IPS-NIHi11 (cell line): ENCODE data around the gene NIPAL3.

Experiments used
- DNase-seq: peaks from one replicate; pipeline ENCODE4 v3.0.0; 2012; ENCODE audit warnings: mixed read lengths, low spot score

NIPAL3 gene

DNA sequence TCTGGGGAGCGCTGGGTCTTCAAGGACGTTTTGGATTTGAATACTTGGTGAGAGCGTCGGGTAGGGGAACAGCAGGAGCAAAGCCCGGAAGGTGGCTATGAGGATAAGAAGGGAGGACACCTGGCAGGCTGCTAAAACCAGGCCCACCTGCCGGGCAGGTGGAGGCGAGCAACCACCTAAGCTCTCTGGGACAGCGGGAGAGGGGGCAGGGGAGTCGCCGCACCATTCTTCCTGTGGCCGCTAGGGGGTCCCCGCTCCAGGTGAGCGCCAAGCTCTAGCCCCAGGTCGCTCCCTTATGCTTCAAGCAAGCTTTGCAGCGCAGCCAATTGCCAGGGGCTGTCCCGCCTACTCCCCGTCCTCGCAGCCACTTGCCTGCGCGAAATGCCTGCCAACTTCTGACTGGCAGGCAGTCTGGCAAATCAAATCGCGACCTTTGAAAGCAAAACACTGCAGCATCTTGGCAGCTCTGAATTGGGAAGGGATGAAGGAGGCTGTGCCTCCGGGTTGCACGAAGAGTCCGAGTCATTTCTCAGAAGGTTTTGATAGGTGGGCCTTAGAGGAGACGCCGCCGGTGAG lies at the start of gene NIPAL3:
Gene NIPAL3 (plus strand): TSS at position 469 of the 576 bp plus-strand sequence. CDS start 3,746 bp downstream, outside the sequence.
- peak; percentile 94 for DNase-seq

DNA sequence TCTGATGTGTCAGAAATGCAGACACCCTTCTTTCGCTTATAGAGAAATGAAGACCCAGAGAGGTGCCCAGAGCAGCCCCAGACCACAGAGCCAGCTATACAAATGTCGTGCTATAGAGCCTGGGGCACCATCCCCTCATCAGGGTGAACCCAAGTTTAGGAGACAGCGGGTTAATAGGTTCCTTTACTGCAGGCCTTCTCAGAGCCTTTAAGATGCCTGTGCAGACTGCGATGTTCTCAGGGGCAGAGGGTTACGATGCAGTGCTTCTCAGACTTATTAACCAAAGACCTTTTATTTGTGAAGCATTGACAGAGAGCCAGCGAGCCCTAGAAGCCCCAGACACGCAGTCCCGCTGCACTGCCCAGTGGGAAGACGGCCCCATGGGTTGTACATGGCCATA lies 48.9 kb upstream of the NIPAL3 start:
- no peak for DNase-seq

DNA sequence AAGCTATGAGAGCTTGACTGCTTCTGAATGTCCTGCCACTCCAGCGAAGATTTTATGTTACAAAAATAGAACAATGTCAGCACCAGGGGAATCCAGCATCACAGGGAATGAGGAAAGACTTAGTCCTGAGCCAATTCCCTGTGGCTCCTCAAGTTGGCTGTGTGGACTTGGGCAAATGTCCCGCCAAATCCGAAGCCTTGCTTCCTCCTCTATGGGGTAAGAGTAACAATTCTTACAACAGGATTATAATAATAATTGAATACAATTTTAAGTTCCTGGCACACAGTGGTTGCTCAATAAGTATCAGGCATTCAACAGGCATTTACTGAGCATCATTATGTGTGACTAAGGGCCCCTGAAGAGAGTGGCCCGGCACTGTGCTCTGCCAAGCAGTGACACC lies 46.4 kb upstream of the NIPAL3 start:
- no peak for DNase-seq

DNA sequence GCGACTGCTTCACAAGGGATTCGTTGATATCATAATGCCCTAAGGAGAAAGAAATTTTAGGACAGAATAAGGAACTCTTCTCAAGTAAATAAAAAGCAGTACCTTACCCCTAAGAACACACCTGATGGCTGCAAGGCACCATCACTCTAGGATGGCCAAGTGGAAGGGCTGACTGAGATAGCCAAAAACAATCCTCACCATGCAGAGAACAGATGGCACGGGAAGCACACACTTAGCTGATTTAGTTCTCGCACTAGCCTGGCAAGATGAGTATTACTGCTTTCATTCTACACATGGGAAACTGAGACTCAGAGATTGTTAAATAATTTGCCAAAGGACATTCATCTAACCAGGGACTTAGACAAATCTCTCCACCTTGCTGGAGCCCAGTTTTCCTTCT lies 45.8 kb upstream of the NIPAL3 start:
- DNase-seq = no peak

DNA sequence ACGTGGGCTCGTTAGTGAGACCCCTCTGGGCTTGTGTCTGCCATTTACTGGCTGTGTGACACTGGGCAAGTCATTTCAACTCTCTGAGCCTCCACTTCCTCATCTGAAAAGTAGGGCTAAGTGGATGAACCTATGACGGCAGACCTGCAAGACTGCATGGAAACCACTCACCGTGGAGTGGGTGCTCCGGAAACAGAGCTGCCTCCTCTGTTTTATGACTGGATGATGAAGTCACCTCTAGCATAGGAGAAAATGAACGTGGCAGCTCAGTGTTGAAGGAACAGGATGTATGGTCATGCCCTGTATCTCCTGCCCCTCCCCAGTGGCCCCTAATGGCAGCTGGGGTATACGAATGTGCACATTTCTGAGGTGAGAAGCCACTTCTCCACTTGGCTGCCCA lies 42.6 kb upstream of the NIPAL3 start:
- DNase-seq = no peak

DNA sequence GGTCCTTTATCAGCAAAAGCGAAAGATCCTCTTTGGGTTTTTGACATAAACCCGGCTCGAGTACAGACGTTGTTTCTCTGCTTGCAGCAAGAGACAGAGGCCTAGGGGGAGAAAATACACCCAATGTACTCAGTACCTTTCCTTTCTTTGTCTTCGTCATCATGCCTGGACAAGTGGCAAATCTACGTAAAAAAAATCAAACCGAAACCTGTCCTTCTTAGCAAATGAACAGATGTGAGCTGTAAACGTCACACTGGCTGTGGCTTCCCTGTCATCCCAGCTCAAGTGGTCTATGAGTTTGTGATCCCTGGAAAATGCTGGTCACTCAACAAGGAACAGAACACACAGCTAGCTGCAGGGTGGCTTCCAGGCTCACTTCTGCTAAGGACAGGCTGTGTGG lies 41.9 kb upstream of the NIPAL3 start:
- DNase-seq = no peak

DNA sequence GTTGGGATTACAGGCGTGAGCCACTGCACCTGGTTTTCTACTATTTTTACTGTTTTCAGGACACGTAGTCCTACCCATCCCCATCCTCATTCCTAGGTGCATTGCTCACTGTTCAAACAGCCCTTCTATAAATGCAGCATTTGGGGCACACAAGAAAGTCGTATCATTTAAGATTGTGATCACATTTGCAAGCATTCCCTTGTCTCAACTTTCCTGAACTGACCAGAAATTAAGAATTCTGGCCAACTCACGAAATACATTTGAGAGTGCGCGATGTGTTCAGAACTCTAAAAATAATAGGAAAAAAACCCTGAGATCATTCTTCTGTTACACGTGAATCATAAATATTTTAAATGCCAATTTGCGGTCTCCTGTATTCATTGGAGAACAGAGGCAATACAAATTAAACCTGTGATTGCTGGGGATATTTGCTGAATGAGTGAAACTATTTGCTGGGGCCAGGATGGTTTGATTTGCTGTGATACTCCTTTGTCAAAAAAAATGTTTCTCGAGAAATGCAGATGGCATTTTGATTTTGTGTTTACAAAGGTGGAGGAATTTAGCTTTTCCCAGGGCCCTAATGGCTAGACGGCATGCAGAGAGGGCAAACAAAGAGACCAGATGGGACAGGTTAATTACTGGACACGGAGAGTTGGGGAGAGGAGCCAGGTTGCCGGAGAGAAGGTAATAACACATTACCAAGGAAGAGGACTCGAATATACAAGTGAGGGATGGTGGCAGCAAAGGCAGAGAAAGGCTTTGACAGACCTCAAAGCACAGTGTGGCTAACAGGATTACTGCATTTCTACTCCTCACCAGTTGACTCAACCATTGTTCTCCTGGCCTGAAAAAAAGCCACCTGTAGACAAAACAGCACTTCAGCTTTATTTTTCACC lies 40.5 kb upstream of the NIPAL3 start:
- peak; percentile 51 for DNase-seq

DNA sequence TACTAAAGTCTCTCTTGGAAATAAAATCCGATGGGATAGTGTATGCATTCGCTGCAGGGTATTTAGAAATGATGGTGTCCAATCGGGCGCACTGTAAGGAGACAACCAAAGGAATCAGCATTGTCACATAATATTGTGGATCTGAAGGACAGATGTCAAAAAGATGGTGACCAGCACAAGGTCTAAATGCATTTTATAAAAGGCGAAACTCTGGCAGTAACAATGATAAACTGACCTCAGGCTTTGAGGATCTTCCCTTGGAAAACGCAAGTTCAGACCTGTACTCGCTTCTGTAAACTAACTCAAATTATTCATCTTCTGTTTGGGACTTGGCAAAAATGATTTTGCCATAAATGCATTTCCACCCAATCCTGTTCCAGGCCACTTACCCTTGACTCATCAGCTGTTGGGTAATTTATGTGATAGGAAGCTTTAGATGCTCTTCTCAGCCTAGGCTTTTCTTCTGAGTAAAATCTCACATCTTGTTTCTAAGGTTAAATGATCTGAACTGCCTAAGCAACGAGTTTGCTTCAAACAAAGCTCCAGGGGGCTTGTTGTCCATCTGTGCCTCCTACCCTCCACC lies 35.8 kb upstream of the NIPAL3 start:
- DNase-seq = no peak

DNA sequence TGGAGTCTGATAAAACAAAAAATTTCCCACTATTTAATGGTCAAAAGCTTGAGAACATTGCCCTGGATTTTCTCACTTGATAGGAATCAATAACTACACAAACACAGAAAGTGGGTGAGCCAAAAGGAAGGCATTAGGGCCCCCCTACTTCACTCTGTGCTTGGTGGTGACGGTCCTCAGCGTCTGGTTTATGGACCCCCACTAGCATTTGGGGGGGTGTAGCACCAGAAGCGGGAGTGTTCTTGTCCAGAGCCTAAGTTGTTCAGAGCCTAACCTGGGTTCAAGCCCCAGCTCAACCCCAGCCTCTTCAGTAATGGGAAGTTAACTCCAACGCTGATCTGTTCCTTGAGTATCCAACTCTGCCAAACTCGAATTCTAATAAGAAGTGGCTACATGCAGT lies 35.1 kb upstream of the NIPAL3 start:
- DNase-seq = no peak

DNA sequence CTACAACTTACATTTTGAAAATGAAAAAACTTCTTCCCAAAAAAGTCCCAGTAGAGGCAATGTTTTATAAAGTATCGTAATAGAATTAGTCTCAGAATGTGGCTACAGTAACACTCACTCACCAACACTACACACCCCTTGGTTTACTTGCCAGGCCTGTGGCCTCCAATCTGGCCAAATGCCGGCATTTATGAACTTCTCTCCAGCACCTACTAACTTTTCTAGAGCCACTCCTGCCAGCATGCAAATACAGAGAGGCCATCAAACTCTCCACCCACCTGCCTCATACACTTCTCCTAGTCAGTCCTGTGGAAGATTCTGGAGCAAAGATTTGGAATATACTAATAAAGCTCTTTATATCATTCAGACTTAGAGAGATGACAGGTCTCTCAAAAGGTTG lies 34.3 kb upstream of the NIPAL3 start:
- DNase-seq = no peak

DNA sequence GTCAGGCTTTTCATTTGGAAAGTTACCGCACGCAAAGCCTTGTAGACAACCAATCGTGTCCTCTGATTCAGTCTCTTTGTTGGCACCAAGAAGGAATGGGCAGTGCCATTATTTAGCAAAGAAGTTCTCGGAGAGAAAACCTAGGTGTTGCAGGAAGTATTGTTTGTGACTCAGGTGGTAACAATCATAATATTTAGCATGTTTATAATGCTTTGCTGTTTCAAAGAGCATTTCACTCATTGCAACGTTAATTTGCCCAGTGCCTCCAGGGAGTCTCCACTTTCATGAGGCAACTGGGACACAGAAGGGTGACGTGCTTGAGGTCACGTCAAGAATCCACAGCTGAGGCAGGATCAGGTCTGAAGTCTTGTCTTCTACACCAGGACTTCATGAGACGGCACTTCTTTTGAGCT lies 33.4 kb upstream of the NIPAL3 start:
- no peak for DNase-seq

DNA sequence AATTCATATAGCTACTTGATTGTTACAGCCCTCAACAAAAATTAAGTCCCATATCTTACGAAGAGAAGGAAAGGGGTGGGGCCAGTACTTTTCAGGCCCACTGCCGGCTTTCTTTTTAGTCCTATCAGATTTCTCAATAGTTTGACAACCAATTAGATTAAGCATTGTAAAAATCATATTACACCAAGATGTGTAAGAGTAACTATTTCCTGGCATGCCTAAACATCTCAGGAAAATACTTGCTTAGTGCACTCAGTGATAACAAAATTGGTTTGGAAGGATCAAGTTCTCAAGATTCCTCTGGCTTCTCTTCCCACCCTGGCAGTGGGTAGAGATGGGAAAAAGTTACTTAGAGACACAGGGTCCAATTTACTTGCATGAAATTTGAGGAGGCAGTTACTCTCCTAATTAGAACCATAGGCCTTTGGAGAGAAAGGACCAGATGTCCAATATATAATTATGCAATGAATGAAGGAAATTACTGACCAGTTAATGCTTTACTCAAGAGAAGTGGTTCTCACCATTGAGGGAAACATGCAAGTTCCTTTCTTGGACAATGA lies 32.1 kb upstream of the NIPAL3 start:
- no peak for DNase-seq

DNA sequence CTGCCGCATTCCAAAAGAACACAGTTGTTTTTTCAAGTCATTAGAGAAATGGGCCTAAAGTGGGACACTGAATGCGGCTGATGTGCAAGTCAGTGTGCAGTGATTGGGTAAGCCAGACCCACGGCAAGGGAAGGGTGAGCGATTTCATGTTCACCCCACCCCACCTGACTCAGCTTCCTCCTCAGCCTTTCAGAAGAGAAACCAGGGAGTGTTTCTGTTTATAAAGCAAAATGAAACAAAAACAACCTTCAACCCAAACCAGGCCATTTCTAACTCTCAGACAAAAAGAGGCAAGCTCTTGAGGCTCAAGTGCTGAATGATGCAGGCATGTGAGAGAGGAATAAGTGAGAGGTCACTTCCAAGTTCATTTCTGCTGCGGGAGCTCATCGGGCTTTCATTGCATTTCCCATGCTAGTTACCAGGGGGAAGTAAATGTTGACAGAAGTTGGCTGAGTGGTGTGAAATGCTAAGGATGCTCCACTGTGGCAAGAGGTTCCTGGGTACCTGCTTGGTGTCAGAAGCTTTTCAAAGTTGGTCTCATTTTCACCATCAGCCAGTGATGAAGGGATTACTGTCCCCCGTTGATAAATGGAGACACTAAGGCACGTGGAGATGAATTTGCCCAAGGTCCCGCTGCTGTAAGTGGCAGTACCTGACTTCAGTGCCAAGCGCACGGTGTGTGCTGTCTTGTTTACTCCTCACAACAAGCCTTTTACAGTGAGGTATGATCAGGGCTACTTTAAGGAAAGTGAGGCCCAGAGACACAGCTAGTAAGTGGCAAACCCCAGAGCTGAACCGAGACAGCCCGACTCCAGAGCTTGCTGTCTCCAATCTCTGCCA lies 31.1 kb upstream of the NIPAL3 start:
- DNase-seq = no peak

DNA sequence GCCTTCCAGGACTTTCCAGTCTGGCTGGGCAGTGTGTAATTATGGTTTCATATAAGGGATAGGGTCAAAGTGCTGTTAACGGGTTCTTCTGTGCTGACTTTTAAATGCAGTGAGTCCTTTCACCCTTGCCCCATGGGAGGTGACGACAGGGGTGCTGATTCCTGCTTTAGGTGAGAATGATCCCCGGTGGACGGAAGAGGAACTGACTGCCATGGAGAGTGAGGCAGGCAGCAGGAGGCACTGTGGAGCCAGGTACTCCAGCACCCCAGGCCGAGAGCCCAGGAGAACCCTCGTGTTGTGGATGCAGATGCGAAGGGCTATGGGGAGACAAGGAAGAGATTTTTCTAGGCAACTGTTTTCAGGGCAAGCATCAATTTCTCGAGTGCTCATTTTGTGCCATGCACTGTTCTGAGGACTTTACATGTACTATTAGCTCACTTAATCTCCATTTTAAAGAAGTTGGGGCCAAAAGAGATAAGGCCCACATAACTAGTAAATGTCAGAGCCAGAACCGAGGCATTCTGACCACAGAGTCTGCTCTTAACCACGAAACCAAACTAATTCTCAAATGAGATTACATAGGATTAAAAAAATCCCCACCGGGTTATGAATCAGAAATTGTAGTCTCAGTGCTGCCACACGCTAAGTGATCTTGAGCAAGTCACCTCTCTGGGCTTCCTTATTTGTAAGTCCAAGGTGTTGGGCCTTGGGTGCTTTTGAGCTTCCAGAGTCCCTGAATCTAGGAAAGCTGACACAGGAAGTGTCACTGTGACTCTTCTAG lies 30.3 kb upstream of the NIPAL3 start:
- peak; percentile 67 for DNase-seq

DNA sequence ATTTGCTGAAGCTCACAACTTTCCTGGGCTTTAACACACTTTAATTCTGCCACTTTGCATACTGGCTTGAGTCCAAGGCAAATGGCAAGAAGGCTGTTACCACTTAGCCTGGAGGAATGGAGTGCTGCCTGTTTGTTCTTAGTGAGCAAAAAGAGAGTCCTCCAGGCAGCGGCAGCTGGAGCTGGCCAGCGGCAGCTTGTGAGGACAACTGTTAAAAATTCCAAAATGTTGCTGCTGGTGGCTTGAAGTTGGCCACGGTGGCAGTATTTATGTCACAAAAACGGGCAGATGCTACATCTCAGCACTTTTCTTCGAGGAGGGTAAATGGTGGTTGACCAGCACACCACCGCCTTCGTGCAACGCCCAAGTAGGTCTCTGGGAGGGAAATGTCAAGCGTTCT lies 29.4 kb upstream of the NIPAL3 start:
- DNase-seq = no peak

DNA sequence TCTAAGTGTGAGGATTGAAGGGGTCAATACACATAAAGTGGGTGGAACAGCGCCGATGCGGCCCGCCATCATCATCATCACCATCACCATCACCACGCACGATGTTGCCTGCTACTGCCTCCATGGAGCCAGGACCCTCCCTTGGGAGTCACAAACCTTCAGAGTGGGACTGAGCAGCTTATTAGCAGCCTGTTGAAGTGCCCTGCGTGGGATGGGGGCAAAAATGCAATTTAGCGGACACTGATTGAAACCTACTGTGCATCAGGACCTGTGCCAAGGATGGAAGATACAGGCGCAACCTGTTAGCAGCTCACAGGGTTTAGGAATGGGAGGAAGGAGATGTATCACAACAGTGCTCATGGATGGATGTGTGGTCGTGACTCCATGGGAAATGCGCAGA lies 28.7 kb upstream of the NIPAL3 start:
- no peak for DNase-seq

DNA sequence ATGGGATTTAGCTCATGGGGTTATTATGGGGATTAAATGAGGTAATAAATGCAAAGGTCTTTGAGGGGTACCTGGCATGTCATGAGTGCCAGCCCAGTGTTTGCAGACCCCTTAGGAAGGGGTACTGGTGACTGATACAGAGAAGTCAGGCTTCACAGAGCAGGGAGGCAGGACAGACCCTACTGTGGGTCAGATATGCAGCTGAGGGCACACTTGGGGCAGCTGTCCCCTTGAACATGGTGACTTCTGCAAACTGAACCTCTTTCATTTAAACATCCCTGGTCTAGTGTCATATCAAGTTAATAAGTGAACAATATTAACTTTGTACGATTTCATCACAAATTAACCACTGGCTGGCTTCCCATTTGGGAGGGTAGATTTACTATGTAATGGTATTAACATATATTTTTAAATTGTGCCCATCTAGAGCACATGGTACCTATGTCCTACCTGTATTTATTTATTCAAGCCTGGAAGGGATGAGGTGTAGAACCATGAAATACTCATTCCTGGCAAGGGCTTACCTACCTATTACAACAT lies 27.9 kb upstream of the NIPAL3 start:
- DNase-seq = no peak

DNA sequence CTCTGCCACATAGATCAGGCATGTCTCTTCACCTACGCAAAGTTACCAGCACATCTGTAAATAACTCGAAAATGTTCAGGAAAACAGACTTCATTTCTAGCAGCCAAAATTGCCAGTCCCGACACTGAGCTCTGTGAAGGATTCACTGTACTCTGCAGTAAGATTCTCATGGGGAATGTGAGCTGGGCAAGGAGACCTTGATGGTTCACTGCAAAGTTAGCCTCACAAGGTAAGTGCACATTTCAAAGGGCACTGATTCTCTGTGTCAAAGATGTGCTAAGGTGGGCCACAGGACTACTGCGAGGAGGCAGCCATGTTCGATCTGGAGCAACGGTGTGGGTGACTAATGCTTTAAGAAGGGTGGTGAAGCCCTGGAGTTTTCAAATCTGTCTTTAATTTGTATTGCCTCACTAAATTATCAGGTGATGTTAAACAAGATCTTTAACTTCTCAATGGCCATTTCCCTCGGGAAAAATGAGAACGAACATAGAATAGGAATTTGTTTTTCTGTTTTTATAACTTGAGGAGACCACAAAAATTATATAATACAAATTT lies 27.2 kb upstream of the NIPAL3 start:
- DNase-seq = no peak

DNA sequence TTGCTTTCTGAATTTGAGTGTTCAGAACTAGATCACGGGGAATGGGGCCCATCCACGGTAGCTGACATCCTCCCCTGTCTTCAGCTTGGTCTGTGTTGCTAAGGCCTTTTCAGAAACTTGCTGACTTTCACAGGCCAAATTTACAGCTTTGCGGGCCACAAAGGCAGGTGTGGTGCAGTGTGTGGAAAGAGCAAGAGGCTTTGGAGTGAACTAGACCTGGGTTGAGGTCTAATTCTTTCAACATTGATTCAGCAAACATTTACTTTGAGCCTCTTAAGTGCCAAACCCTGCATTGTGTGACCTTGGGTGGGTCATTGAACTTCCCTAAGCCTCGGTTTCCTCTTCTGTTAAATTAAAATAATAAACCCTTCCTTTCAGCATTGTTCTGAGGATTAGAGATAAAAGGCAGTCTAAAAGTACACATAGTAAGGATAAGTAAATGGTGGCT lies 26.3 kb upstream of the NIPAL3 start:
- DNase-seq = no peak

DNA sequence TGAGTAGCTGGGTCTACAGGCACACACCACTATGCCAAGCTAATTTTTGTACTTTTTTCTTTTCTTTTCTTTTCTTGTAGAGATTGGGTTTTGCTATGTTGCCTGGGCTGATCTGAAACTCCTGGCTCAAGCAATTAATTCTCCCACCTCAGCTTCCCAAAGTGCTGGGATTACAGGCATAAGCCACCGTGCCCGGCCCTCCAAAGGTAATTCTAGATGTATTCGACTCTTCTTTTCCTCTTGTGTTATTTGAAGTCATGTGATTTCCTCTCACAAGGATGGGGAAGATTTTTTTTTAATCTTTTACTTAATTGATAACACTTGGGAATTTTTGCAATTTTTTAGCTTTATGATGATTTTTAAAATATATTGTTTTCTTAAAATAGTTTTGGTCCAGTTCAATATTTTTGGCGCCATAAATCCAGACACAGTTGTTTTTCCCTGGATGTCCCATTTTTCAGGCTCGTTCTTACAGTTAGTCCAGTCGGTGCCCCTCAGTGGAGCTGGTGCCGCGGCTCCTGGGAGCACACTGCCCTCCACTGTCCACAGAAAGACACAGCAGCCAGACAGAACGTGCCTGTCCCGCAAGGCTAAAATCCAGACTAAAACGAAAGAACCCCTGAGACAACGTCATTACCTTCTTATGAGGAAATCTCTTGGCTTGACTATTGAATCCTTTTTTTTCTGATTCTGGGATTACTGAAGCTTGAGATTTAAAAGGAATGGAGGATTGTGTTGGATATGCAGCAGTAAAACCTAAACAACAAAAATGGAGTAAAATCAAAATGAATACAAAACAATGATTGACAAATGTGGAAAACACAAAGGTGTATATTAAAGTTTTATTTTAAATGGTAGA lies 24.4 kb upstream of the NIPAL3 start:
- DNase-seq = peak; percentile 78
